ENCODE data around the gene PTPRN2.

- no peak for TF ChIP-seq CTCF (IDR thresholded peaks at IDR 0.05)
- TF ChIP-seq POLR2A (IDR thresholded peaks at IDR 0.05), result no peak
- TF ChIP-seq EP300 (IDR thresholded peaks at IDR 0.05), result no peak
These were observed 14.4 kb upstream of the PTPRN2 start for GRCh38 chr7:158602041-158602440.
